ENCODE data around the gene MYZAP. TPM values are rescaled to one million over a fixed set of nuclear protein-coding genes. Genes with fewer than 3 reads are reported as not detected.

The MYZAP gene
- total and polyA plus RNA-seq, 2 of the 8 experiments (the other 6 are each of a cell fraction or from before 2014, with no cell fraction given): 0.41 to 0.65 TPM

DNA sequence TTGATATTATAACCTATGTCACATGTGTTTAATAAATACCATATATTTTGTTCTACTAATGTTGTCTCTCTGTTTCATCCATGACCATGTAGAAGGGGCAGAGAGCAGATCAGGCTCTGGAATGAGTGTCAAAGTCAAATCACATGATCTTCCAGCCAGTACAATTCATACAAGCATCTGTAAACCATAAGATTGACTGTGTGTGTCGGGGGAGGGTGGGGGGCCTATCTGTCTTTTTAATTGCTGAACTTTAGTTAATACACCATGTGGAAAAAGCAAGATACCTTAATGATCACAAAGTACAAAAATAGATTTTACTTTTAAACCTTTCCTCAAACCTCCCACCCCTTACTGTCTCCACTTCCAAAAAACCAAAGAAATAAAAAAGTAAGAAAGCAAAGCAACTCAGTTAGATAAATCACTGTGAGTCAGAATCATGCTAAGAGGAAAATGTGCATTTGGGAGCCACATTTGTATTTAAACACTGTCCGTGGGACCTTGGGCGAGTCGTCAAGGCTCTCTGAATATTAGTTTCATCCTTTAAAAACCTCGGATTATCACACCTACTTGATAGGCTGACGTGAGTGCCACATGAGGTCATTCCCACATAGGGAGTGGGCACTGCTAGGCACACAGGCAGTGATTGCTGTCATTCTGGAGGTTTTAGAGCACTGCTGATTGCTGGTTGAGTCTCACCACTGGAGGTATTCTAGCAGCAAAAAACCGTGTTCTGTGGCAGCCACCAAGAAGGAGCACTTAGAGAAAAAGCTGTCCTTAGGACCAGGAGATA lies 93.8 kb downstream of the MYZAP start:
- no peak for FAIRE-seq
- H2AFZ ChIP-seq (ENCODE audit: low read length): no peak overlapping the region

More for the DNA sequence above, 93.8 kb downstream of the MYZAP start:
- Histone ChIP-seq H3K56ac (replicated peaks; ENCODE audit: insufficient read length, low read depth, low read length) (no peak overlapping the region), H2AK5ac (ENCODE audit: low read depth, low read length) (no peak overlapping the region), H3K9me3 (ENCODE audit: insufficient read depth in 2 of 2, low read depth in 1 of 2, low read length in 1 of 2) (no peaks in the 10 kb centered on the region), H2BK5ac (ENCODE audit: low read depth, low read length) (no peak overlapping the region), H3K4me3 (ENCODE audit: extremely low read depth in 1 of 4, insufficient read depth in 2 of 4, low read depth in 3 of 4, low read length in 4 of 4) (no peak overlapping the region), H3K27ac (ENCODE audit: low read depth, low read length) (no peak overlapping the region), H4K91ac (replicated peaks; ENCODE audit: insufficient read length, low read length) (no peak overlapping the region), H3K18ac (ENCODE audit: extremely low read depth, low read length) (no peak overlapping the region), H3K4me2 (ENCODE audit: insufficient read depth in 1 of 2, low read depth in 2 of 2, low read length in 2 of 2) (no peak overlapping the region), H3K23ac (ENCODE audit: insufficient read length) (no peak overlapping the region), H2BK20ac (ENCODE audit: low read length) (no peak overlapping the region), H4K5ac (ENCODE audit: insufficient read length, low read depth, low read length) (no peak overlapping the region), H3K23me2 (ENCODE audit: low read depth, low read length) (no peaks in the 10 kb centered on the region), H3K27me3 (replicated peaks in 1 of 4; ENCODE audit: control insufficient read depth in 3 of 4, extremely low read depth in 1 of 4, insufficient read depth in 3 of 4, low read length in 3 of 4) (no peaks in the 10 kb centered on the region), H2BK12ac (ENCODE audit: low read depth, low read length) (no peak overlapping the region), H3K36me3 (ENCODE audit: control insufficient read depth in 2 of 4, insufficient read depth in 4 of 4, low read length in 3 of 4) (no peaks in the 10 kb centered on the region), H3K4ac (replicated peaks; ENCODE audit: insufficient read length, low read depth, low read length) (no peak overlapping the region), H3K9ac (replicated peaks in 1 of 4; ENCODE audit: extremely low read depth in 1 of 4, low read depth in 3 of 4, low read length in 3 of 4) (no peak overlapping the region), H3K79me2 (ENCODE audit: control insufficient read depth in 1 of 2, insufficient read depth in 2 of 2, low read length in 2 of 2) (no peaks in the 10 kb centered on the region), H3K4me1 (replicated peaks in 1 of 4; ENCODE audit: control insufficient read depth in 3 of 4, insufficient read depth in 4 of 4, low read length in 3 of 4) (no peaks in the 10 kb centered on the region), H3K14ac (ENCODE audit: insufficient read length) (no peak overlapping the region), H4K8ac (ENCODE audit: extremely low read depth, insufficient read depth, low read length) (no peak overlapping the region), H2BK120ac (replicated peaks; ENCODE audit: low read depth, low read length) (no peak overlapping the region), H2BK15ac (ENCODE audit: low read length) (no peak overlapping the region), H4K20me1 (replicated peaks in 1 of 2; ENCODE audit: control insufficient read depth in 1 of 2, insufficient read depth in 2 of 2, low read length in 2 of 2) (no peaks in the 10 kb centered on the region), H3K79me1 (ENCODE audit: low read depth, low read length) (no peaks in the 10 kb centered on the region)
- ChIA-PET POLR2A (ENCODE audit: partially characterized antibody) (interaction anchor here (1.2 kb wide), 1 partner anchor 13 kb away, joined by 3 read pairs; no protein-coding TSS in a partner anchor), CTCF (ENCODE audit: partially characterized antibody) (no interaction called here)
- DNase-seq (ENCODE audit: low read depth in 1 of 2, low spot score in 2 of 2): no peak
- TF ChIP-seq SIRT6 (IDR thresholded peaks at IDR 0.05; ENCODE audit: low read length): no peak
- 81% methylated on average over 7 of the region's 7 CpGs; no CpG with 5 or more reads in 1 of the 2 experiments for WGBS, 2 experiments (ENCODE audit: extremely low coverage in 1 of 2, insufficient coverage in 1 of 2, insufficient read length in 1 of 2, insufficient replicate concordance in 2 of 2, low coverage in 1 of 2, low lambda C conversion rate in 2 of 2, missing lambda C conversion rate in 1 of 2)

Measured in H1 (cell line).